Cardiac muscle cell (in vitro differentiated cells and primary cell): ENCODE results near the gene SMARCA4. TPM values are rescaled to one million over a fixed set of nuclear protein-coding genes. Genes with fewer than 3 reads are reported as not detected.
A peak's percentile ranks its signal among the peaks of the same experiment; 100 is the strongest.

Experiments
- DNase-seq, 2 donors: peaks; one replicate each; pipeline versions ENCODE4 v3.0.0 to v3.0.0-alpha.2; 2010 to 2017; ENCODE audit warnings: low read depth in 1 of 2, low spot score in 1 of 2
- H3K27ac ChIP-seq: fragments of 200-600 bp; sonication (generic); 2 replicates; pipeline ENCODE4 v1.5.1; 2016
- H3K27me3 ChIP-seq: fragments of 200-600 bp; sonication (generic); 2 replicates; pipeline ENCODE4 v1.6.0; 2016; ENCODE audit warnings: control low read depth
- H3K36me3 ChIP-seq: fragments of 200-600 bp; sonication (generic); 2 replicates; pipeline ENCODE4 v1.5.1; 2016; ENCODE audit warnings: control low read depth
- H3K4me1 ChIP-seq: fragments of 200-600 bp; sonication (generic); 2 replicates; pipeline ENCODE4 v1.8.1; 2017; ENCODE audit warnings: low read depth, mild to moderate bottlenecking, mixed run types
- H3K4me3 ChIP-seq: fragments of 200-600 bp; sonication (generic); 2 replicates; pipeline ENCODE4 v1.5.1; 2016; ENCODE audit warnings: mild to moderate bottlenecking
- H3K9me3 ChIP-seq: fragments of 200-600 bp; sonication (generic); 2 replicates; pipeline ENCODE4 v1.5.1; 2017; ENCODE audit warnings: low read depth, mild to moderate bottlenecking, control low read depth
- CTCF ChIP-seq: IDR thresholded peaks from 2 replicates; pipeline ENCODE4 v1.5.1; 2012; ENCODE audit warnings: low read depth, mild to moderate bottlenecking, low read length
- polyA plus RNA-seq: library from polyadenylated mRNA; unstranded; fragments of >200 nt; fragmentation: Nextera tagmentation; extraction: Ambion mirVana; gene quantifications from 2 replicates; pipeline ENCODE4 v1.2.1, GENCODE V29; 2016
- total RNA-seq: library from RNA; depleted of rRNA; stranded (reverse); fragments of >200 nt; gene quantifications from 2 replicates; pipeline ENCODE4 v1.2.3, GENCODE V29; 2016

SMARCA4 gene
- total and polyA plus RNA-seq, 2 experiments from 2014 or later = 178 to 212 TPM

- no peak for DNase-seq
- Histone ChIP-seq H3K27ac (no peak overlapping the region), H3K4me3 (no peak overlapping the region), H3K9me3 (no peaks in the 10 kb centered on the region), H3K4me1 (no peaks in the 10 kb centered on the region), H3K36me3 (peaks cover 68% of the 10 kb centered on the region), H3K27me3 (no peaks in the 10 kb centered on the region)
- no peak for TF ChIP-seq CTCF
Observed at GRCh38 chr19:10998666-10999065, 37.8 kb downstream of the SMARCA4 start.

GRCh38 chr19:11005521-11005920, 44.7 kb downstream of the SMARCA4 start:
- Histone ChIP-seq H3K4me1 (no peaks in the 10 kb centered on the region), H3K4me3 (no peak overlapping the region), H3K27me3 (no peaks in the 10 kb centered on the region), H3K27ac (peak overlapping the region; percentile 13), H3K9me3 (no peaks in the 10 kb centered on the region), H3K36me3 (peaks cover 43% of the 10 kb centered on the region)
- no peak for DNase-seq
- TF ChIP-seq CTCF = no peak

GRCh38 chr19:11007385-11007784, 46.6 kb downstream of the SMARCA4 start:
- peaks cover 41% of the 10 kb centered on the region for H3K36me3 ChIP-seq

GRCh38 chr19:11007962-11008532, 47.2 kb downstream of the SMARCA4 start:
- Histone ChIP-seq H3K4me1 (no peaks in the 10 kb centered on the region), H3K27ac (no peak overlapping the region), H3K4me3 (no peak overlapping the region), H3K36me3 (peaks cover 44% of the 10 kb centered on the region), H3K9me3 (no peaks in the 10 kb centered on the region), H3K27me3 (no peaks in the 10 kb centered on the region)
- DNase-seq = no peak
- TF ChIP-seq CTCF = no peak

More at GRCh38 chr19:11007385-11007784, 46.6 kb downstream of the SMARCA4 start:
- no peak for DNase-seq
- Histone ChIP-seq H3K9me3 (no peaks in the 10 kb centered on the region), H3K4me3 (no peak overlapping the region), H3K4me1 (no peaks in the 10 kb centered on the region), H3K27me3 (no peaks in the 10 kb centered on the region), H3K27ac (no peak overlapping the region)
- TF ChIP-seq CTCF = no peak

GRCh38 chr19:11010041-11010440, 49.2 kb downstream of the SMARCA4 start:
- Histone ChIP-seq H3K4me3 (no peak overlapping the region), H3K4me1 (no peaks in the 10 kb centered on the region), H3K36me3 (peaks cover 51% of the 10 kb centered on the region), H3K27me3 (no peaks in the 10 kb centered on the region), H3K27ac (no peak overlapping the region), H3K9me3 (no peaks in the 10 kb centered on the region)
- no peak for DNase-seq
- no peak for TF ChIP-seq CTCF
